NAMALWA (cell line): Measurements from ENCODE around the gene COL7A1.

Experiments used
- DNase-seq: peaks from one replicate; pipeline ENCODE4 v3.0.0-alpha.2; 2015; ENCODE audit warnings: low spot score

The COL7A1 gene

GRCh38 chr3:48591886-48592518, 3.1 kb downstream of the COL7A1 start:
- no peak for DNase-seq

GRCh38 chr3:48591436-48591835, 3.7 kb downstream of the COL7A1 start:
- DNase-seq = no peak

GRCh38 chr3:48588230-48588629, 6.9 kb downstream of the COL7A1 start:
- DNase-seq = no peak

GRCh38 chr3:48587686-48588085, 7.4 kb downstream of the COL7A1 start:
- DNase-seq = no peak

- no peak for DNase-seq
These were observed 9.7 kb downstream of the COL7A1 start for GRCh38 chr3:48585411-48585810.

- DNase-seq = no peak
These were observed 10.3 kb downstream of the COL7A1 start for GRCh38 chr3:48584836-48585235.

- DNase-seq = no peak
These were observed 13.3 kb downstream of the COL7A1 start for GRCh38 chr3:48581621-48582481.

GRCh38 chr3:48576647-48577046, 18.5 kb downstream of the COL7A1 start:
- DNase-seq = no peak

- DNase-seq = no peak
These were observed 19.8 kb downstream of the COL7A1 start for GRCh38 chr3:48575366-48575765.

GRCh38 chr3:48573973-48574585, 21.1 kb downstream of the COL7A1 start:
- no peak for DNase-seq

- no peak for DNase-seq
These were observed 22.6 kb downstream of the COL7A1 start for GRCh38 chr3:48572517-48572916.

- no peak for DNase-seq
These were observed 23.2 kb downstream of the COL7A1 start for GRCh38 chr3:48571938-48572337.

GRCh38 chr3:48569808-48570450, 25.2 kb downstream of the COL7A1 start:
- no peak for DNase-seq

- no peak for DNase-seq
These were observed 25.7 kb downstream of the COL7A1 start for GRCh38 chr3:48569400-48569799.

- DNase-seq = no peak
These were observed 26.7 kb downstream of the COL7A1 start for GRCh38 chr3:48568476-48568875.

- no peak for DNase-seq
These were observed 27.6 kb downstream of the COL7A1 start for GRCh38 chr3:48567500-48567899.

GRCh38 chr3:48567090-48567489, 28.0 kb downstream of the COL7A1 start:
- no peak for DNase-seq

- no peak for DNase-seq
These were observed 28.7 kb downstream of the COL7A1 start for GRCh38 chr3:48566401-48566760.

GRCh38 chr3:48565591-48566400, 29.3 kb downstream of the COL7A1 start:
- DNase-seq = no peak

- no peak for DNase-seq
These were observed 29.9 kb downstream of the COL7A1 start for GRCh38 chr3:48565186-48565585.

- DNase-seq = no peak
These were observed 30.5 kb downstream of the COL7A1 start for GRCh38 chr3:48564667-48565066.

GRCh38 chr3:48564022-48564421, 31.1 kb downstream of the COL7A1 start:
- no peak for DNase-seq
